CD1c-positive myeloid dendritic cell (primary cell): Measurements from ENCODE around the gene XIRP1.
A peak's percentile ranks its signal among the peaks of the same experiment; 100 is the strongest.

Experiments
- DNase-seq: peaks from one replicate; pipeline ENCODE4 v3.0.0-alpha.2; 2016; ENCODE audit errors: extremely low spot score

Gene XIRP1

GRCh38 chr3:39165518-39165917, 26.9 kb downstream of the XIRP1 start:
- DNase-seq = no peak

GRCh38 chr3:39164414-39164813, 28.0 kb downstream of the XIRP1 start:
- DNase-seq = no peak

- no peak for DNase-seq
Measured at GRCh38 chr3:39158148-39158715, 34.2 kb downstream of the XIRP1 start.

GRCh38 chr3:39157359-39157758, 35.0 kb downstream of the XIRP1 start:
- no peak for DNase-seq

GRCh38 chr3:39156421-39156820, 36.0 kb downstream of the XIRP1 start:
- DNase-seq = no peak

- DNase-seq = no peak
Measured at GRCh38 chr3:39154280-39155021, 37.9 kb downstream of the XIRP1 start.

- no peak for DNase-seq
Measured at GRCh38 chr3:39153977-39154279, 38.5 kb downstream of the XIRP1 start.

- peak; percentile 81 for DNase-seq
Measured at GRCh38 chr3:39150803-39151631, 41.4 kb downstream of the XIRP1 start.

- DNase-seq = peak; percentile 27
Measured at GRCh38 chr3:39150148-39150802, 42.1 kb downstream of the XIRP1 start.

- DNase-seq = peak; percentile 25
Measured at GRCh38 chr3:39149498-39150147, 42.8 kb downstream of the XIRP1 start.

GRCh38 chr3:39149059-39149455, 43.3 kb downstream of the XIRP1 start:
- DNase-seq = peak; percentile 82

- DNase-seq = peak; percentile 85
Measured at GRCh38 chr3:39148435-39149058, 43.8 kb downstream of the XIRP1 start.

- peak; percentile 49 for DNase-seq
Measured at GRCh38 chr3:39147711-39148434, 44.5 kb downstream of the XIRP1 start.

GRCh38 chr3:39146611-39147591, 45.5 kb downstream of the XIRP1 start:
- DNase-seq = peak; percentile 91

- DNase-seq = peak; percentile 84
Measured at GRCh38 chr3:39146083-39146501, 46.3 kb downstream of the XIRP1 start.

GRCh38 chr3:39144748-39145380, 47.5 kb downstream of the XIRP1 start:
- DNase-seq = no peak

- no peak for DNase-seq
Measured at GRCh38 chr3:39144095-39144747, 48.2 kb downstream of the XIRP1 start.
